NK-92 treated with Interleukin-12 subunit alpha and Interleukin-12 subunit beta, amount 100 ng/mL, for 24 hours (cell line): Measurements from ENCODE around the gene CPNE7.

Experiments
- DNase-seq: peaks from one replicate; lab custom pipeline; 2025; lab: John Stamatoyannopoulos, UW

The CPNE7 gene

DNA sequence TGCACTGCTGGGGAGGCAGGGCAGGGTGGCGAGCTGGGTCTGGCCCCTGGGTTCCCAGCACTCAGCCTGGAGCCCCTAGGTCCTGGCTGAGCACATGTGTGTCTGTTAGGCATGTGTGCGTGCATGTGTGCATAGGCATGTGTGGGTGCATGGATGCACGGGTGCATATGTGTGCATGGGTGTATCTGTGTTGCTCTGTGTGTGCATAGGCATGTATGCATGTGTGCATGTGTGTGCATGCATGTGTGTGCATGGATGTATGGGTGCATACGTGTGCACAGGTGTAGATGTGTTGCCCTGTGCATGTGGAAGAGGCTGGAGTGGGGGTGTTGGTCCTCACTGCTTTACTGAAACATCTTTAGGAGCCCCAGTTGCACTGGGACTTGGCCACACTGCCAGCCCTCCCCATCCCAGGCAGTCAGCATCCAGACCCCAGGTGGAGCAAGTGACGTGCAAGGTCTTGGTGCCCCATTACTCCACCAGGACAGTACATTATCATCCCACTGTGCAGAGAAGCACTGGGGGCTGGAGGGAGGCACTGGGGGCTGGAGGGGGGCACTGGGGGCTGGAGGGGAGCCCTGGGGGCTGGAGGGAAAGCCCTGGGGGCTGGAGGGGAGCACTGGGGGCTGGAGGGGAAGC is 27.5 kb downstream of the CPNE7 start:
- no peak for DNase-seq

DNA sequence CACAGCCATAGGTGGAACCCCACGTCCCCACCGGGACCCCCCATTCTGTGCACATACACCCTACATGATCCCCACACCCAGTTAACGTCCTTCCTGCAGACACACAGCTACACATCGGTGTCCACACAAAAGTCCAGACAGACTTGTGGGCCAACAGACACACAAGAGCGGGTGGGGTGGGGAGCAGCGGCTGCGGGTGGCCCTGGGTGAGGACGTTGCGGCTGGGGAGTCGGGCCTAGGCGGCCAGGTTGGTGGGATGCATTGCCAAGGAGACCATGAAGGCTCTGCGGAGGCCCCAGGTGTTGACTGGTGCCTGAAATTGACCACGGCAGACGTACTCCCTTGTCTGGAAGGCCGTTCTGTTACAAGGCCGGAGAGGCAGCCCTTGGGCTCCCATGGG is 29.2 kb downstream of the CPNE7 start:
- no peak for DNase-seq

DNA sequence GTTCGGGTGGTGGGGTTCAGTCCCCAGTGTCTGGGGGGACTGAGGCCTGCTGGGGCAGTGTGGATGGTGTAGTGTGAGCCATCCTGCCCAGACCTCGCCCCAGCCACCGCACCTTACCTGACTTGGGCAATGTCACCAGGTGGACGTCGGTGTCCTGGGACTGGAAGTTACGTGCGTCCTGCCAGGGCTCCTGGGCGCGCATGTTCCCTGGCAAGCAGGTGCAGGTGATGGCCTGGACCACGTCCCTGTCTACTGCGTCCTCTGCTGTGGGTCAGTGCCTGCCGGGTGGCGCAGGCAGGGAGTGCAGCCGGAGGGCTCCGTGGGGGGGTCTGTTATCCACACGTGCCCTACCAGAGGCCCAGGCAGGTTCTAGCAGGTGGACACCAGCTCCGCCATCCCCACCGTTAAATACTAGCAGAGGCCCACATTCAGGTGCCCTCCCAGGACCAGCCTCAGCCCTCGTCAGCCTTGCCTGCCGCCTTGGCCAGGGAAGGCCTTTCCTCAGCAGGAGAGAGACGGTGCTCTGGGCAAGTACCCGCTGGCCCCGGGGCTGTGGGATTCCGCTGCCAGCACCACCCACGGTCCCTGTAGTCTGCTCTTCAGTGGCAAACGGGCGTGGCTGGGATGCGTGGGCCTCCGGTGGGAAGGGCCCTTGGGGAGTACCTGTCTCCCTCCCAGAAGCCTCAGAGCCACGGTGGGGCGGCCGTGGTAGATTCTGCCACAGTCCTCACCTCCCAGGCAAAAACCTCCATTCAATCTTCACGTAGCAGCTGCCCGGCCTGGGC is 29.8 kb downstream of the CPNE7 start:
- DNase-seq, result no peak

DNA sequence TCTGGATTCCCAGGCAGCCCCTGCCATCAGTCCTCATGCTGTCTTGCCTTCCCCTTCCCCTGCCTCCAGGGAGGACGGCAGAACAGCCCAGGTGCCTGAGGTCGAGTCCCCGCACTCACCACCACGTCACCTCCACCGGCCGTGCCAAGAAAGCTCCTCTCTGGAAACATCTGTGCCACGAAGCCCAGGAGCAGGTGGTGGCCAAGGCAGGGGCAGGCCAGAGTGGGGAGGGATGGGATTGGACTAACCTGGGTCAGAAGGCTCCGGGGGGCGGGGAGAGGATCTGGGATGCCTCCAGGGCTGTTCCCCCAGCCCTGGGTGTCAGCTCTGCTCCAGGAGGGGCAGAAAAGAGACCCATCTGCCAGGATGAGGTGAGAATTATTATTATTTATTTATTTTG is 30.4 kb downstream of the CPNE7 start:
- no peak for DNase-seq

DNA sequence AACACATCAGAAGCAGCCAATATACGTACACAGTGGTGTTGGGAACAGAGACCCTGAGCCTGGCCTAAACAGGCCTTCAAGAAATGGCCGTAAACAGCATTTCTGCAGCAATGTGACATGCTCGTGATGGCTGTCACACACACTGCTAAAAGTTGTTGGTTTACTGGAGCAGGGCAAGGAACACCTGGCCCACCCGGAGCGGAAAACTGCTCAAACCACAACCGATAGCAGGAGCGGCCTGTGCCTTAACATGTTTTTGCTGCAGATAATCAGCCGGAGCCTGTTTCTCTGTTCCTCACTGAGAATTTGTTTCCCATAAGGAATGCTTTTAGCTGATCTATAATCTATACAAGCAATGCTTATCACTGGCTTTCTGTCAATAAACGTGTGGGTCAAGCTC is 31.9 kb downstream of the CPNE7 start:
- DNase-seq, result no peak

DNA sequence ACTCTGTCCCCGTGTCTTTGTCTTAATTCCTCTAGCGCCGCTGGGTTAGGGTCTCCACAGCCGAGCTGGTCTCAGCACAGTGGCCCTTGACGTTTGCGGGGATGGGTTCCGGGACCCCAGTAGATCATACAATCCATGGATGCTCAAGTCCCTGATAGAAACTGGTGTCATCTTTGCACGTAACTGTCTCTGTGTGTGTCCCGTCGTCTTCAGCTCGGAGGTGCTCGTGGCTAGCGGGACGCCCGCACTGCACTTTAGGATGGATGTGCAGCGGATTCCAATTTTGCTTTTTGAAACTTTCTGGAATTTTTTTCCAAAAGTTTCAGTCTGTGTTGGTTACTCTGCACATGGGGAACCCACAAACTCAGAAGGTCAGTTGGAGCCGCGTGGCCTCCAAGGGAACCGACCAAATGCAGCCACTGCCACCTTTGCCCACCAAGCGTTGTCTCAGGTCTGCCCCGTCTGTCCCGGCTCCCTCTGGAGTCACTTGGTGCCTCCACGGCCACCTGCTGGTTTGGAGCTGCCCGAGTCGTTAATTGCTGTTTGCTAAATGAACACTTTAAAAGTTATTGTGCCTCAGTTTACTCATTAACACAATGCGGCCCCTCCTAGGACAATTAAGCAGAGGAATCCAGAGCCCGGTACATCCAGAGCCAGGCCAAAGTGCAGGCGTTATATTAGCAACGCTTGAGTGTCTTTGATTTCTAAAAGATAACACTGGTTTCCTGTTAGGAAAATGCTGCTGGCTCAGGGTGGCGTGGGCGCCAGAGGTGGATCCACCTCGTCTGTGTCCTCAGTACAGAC is 32.6 kb downstream of the CPNE7 start:
- DNase-seq, result no peak

DNA sequence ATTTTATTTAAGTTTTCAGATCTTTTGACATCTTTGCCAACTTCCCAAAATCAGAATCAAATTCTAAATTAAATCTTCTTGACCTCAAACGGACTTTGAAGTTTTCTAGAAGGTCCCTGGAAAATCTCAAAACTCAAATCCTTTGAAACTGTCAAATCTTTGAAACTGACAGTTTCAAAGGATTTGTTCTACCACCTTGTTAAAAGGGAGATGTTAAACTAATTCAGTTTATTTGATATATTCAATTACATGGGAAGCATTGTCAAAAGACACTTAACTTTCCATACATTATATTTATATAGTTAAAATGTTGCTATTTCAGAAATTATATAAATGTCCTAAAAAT is 34.5 kb downstream of the CPNE7 start:
- DNase-seq, result no peak

DNA sequence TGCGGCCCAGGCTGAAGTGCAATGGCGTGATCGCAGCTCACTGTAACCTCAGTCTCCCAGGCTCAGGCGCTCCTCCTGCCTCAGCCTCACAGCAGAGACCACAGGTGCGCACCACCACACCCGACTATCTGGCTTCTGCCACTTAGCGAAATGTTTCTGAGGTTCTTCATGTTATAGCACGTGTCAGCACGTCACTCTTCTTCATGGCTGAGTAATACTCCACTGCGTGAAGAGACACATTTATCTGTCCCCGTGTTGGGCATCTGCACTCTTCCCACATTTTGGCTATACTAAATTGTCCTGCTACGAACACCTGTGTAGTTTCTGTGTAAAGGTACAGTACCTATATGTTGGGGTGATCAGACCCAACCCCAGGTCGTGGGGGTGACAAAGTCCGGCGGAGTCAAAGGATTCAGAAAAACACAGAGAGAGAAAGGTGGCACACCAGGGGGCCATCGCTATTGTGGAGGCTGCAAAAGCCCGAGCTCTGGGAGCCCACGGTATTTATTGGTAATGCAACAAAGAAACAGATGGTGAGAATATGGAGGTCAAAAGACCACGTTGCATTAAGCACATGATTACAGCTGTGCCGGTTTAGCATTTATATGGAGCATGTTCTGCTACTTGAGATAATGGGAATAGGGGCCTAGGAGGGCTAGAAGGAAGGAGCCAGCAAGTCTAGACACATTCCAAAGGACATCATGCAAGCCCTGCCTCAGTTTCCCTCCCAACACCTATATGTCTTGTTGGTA is 37.0 kb downstream of the CPNE7 start:
- DNase-seq, result no peak

DNA sequence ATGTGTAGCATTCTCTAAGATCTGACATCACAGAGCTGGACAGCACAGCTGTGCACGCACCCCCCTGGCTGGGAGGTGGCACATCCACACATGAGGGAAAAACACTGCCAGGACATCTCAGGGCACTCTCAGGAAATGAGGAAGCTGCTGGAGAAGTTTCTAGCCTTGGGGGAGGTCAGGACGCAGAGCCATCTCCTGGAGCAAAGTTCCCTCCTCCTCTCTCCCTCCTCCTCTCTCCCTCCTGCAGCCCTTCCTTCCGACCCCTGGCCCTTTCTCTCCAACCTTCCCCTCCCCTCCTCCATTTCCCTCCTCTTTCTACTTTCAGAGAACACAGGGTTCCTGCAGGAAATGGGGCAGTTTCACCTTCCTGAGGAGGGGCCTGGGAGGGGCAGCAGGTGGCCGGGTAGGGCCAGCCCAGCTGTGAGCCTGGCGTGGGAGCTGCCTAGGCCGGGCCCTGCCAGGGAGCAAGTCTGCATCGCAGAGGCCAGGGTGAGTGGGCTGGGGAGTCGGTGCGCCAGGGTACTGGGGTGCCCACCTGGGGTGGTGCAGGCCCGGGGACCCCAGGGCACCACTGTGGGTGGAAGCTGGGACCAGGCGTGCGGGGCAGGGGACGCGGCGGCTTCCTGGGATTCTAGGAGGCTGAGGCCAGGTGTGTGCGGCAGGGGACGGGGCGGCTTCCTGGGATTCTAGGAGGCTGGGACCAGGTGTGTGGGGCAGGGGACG is 37.8 kb downstream of the CPNE7 start, which contains the start of gene DPEP1:
DPEP1 (plus strand) TSS at position 412 of the 723 bp plus-strand sequence. CDS start 16,769 bp downstream, outside the sequence.
- DNase-seq, result no peak

DNA sequence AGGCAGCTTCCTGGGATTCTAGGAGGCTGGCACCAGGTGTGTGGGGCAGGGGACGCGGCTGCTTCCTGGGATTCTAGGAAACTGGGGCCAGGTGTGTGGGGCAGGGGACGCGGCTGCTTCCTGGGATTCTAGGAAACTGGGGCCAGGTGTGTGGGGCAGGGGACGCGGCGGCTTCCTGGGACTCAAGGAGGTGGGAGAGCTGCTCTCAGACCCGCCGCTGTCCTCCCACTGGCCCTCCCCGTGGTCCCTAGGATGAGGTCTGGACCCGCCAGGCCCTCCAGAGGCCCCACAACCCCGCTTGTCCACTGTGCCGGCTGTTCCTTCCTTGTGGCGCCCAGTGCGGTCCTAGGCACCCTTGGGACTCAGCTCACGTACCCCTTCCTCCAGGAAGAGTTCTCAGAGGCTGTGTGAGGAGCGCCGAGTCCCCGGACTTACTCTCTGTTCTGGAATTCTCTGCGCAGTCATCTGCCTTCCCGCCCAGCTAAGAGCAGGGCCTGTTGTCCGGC is 38.4 kb downstream of the CPNE7 start:
- no peak for DNase-seq

DNA sequence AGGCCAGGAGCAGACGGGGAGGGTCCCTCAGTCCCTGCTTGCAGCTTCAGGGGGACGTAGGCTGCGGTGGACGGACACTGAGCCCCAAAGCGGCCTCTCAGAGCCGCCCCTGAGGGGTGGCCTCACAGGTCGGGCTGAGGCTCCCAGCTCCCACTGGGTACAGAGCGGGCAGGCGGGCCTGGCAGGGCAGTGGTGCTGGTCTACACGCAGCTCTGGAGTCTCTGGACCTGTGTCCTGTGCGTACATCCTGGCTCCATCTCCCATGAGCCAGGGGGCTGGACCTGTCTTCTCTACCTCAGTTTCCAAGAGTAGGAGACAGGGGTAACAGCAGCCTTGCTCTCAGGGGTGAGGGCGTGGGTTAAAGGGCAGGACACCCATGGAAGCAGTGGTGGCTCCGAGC is 39.6 kb downstream of the CPNE7 start:
- DNase-seq, result no peak

DNA sequence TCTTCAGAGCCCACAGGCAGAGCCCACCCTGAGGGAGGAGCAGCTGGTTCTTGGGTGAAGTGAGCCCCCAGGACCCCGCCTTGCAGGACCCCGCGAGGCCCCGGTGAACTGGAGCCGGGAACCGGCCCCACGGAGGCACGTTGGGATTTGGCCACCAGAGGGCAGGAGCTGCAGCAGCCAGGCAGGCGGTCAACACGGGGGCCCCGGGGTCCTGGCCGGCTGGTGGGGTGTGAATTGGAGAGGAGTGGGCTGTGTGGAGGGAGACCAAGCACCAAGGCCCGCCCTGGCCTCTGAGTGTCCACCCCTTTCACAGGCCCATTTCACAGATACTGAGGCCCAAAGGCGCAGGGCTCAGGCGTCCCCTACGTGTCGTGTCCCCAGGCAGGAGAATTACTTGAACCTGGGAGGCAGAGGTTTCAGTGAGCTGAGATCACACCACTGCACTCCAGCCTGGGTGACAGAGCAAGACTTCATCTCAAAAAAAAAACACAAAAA is 40.1 kb downstream of the CPNE7 start:
- no peak for DNase-seq

DNA sequence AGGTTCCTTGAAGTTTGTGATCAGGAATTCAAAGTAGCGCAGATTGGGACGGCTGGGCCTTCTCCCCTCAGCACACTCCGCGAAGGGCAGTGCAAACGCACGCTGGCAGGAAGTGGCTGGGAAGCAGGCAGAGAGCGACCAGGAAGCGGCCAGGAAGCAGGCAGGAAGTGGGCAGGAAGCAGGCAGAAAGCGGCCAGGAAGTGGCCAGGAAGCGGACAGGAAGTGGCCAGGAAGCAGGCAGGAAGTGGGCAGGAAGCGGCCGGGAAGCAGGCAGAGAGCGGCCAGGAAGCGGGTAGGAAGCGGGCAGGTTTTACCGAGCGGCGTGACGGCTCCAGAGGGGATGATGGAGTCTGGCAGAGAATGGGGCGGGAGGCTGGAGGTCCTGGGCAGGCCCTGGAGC is 41.1 kb downstream of the CPNE7 start:
- no peak for DNase-seq

DNA sequence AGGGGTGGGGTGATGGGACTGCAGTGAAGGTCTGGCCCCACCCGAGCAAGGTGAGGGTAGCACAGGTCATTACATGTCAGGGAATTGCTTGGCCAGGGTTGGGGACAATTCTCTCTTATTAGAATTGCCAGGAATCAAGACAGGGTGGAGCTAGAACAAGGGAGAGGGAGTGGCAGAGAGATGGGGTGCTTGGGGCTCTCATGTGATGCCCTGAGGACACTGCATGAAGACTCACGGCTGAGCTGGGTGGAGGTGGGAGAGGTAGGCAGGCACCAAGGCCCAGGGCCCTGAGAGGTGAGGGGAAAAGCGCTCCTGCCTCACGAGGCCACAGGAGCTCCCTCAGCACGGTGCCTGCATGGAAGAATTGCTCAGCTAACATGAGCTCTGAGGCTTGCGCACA is 41.5 kb downstream of the CPNE7 start:
- DNase-seq, result no peak

DNA sequence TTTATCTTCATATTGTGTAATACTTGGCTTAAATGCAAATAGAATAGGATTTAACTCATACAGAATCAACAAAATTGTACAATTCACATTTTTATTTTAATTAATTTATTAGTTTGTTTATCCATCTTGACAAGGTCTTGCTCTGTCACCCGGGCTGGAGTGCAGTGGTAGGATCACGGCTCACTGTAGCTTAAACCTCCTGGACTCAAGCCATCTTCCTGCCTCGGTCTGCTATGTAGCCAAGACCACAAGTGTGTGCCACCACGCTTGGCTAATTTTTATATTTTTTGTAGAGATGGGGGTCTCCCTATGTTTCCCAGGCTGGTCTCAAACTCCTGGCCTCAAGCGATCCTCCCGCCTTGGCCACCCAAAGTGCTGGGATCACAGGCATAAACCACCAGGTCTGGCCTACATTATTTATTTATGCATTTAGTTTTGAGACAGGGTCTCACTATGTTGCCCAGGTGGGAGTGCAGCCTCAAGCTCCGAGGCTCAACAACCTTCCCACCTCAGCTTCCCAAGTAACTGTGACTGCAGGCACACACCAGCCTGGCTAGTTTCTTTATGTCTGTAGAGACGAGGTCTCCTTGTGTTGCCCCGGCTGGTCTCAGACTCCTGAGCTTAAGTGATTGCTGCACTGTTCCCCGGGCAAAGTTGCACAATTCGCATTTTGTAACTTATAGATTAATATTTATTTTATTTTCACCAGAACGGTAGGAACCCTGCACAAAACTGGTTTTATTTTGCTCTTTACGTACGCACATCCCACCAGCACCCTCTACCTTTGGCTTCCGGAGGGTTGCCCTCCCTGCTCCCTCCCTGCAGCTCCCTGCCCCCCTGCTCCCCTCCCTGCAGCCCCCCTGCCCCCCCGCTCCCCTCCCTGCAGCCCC is 42.8 kb downstream of the CPNE7 start:
- DNase-seq, result no peak

DNA sequence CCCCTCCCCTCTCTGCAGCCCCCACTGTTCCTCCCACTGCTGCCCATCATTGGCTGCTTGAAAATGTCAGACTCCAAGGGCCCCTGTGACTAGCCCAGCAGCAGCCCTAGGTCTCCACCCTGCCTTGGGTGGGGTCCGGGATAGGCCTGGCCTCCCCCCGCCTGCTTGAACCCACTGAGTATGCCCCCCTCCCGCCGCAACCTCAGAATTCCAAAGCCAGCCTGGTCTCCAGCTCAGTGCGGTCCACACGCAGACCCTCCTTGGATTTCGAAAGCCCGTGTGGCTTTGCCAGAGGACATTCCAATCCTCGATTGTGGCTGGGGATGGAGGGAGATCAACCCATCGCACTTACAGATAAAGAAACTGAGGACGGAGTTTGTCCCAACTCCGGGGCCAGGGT is 44.3 kb downstream of the CPNE7 start:
- no peak for DNase-seq

DNA sequence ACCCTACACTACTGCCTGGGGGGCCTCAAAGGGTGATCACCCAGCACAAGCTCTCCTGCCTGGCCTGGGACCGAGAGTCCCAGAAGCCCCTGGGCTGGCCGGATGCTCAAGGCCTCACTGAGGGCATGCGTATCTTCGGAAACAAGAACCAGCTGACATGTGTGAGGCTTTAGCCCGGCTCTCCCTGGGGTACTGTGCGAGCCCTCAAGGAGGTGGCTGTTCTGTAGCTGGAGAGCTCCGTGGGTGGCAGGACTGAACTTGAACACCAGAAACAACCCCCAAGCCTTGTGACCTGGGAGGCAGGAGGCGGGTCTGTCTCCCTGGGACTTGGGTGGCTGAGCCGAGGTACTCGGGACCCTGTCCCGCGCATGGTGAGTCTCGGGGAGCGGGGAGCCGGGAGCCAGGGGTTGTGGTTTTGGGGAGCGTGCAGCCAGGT is 44.9 kb downstream of the CPNE7 start:
- DNase-seq, result no peak

DNA sequence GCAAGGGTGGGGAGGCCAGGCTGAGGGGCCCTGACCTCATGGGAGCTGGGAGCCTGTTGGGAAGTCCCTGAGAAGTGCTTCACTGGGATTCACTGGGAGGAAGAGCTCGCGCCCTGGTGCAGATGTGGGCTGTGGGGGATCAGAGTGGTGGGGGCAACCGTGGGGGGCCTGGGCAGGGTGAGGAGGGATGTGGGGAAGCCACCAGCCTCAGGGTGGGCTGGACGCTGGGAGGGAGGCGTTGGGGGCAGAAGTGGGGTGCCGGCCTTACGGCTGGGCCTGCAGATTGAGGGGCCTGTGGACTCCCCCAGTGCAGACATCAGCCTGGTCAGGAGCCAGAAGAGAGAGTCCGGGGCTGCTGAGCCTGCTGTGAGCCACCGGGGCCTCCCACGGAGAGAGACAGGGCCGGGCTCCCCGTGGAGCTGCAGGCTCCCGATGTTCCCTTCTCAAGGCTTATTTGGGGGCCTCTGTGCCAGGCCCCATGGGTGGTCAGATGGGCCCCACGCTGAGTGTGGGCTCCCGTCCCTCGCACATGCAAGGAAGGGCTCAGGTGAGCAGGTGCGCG is 45.7 kb downstream of the CPNE7 start:
- DNase-seq, result no peak

DNA sequence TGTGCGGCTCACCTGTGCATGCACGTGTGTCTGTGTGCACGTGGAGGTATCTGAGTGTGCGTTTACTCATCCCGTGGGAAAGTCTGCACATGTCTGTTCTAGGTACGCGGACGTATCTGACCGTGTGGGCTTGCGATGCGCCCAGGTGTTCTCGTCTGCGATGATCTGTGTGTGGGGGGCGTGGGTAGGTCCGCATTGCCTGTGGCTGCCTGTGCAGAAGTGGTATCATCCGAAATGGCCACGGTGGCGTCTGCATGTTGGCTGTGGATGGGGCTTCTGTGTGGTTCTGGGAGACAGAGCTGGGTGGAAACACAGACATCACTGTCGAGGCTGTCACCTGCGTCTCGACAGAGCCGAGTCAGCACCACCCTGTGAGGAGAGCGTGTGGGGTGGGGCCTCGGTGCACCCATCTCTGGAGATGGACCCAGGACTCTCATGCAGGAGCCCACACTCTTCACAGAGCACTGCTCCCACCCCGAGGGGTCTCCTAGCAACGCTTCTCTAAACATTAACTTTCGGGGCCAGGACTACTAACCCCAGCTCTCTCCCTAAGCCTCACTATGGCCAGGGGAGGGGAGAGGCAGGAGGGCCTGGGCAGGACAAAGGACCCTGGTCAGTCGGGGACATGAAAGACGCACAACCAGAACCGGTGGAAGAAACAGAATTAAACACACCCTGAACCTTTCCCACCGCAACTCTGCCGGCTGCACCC is 46.3 kb downstream of the CPNE7 start:
- no peak for DNase-seq
